HT-29 (cell line): ENCODE results near the gene RDH8. TPM values are rescaled to one million over a fixed set of nuclear protein-coding genes. Genes with fewer than 3 reads are reported as not detected.

Experiments used
- DNase-seq: peaks from one replicate; pipeline ENCODE4 v3.0.0-alpha.2; 2015; ENCODE audit warnings: low spot score
- total RNA-seq: library from RNA; depleted of rRNA; stranded (reverse); fragments of >200 nt; shearing (Covaris generic); gene quantifications from 2 replicates; pipeline ENCODE4 v1.2.3, GENCODE V29; 2014; rRNA removed

RDH8 gene
- total RNA-seq, result not detected in 2 replicates

GRCh38 chr19:10013316-10013715 is at the start of gene RDH8:
TSS of gene RDH8 (plus strand) at chr19:10013483. CDS start at chr19:10013498, 15 bp downstream.
- DNase-seq, result no peak

- DNase-seq, result no peak
These were observed 47.3 kb upstream of the RDH8 start for GRCh38 chr19:9966024-9966423.

- DNase-seq, result no peak
These were observed 46.8 kb upstream of the RDH8 start for GRCh38 chr19:9966448-9966847.

GRCh38 chr19:9967326-9967725 is 46.0 kb upstream of the RDH8 start:
- no peak for DNase-seq

GRCh38 chr19:9968820-9969687 is 44.2 kb upstream of the RDH8 start:
- no peak for DNase-seq

GRCh38 chr19:9969688-9969975 is 43.7 kb upstream of the RDH8 start:
- DNase-seq, result no peak

- no peak for DNase-seq
These were observed 42.8 kb upstream of the RDH8 start for GRCh38 chr19:9970481-9970880.

- no peak for DNase-seq
These were observed 42.0 kb upstream of the RDH8 start for GRCh38 chr19:9971166-9971897.

- no peak for DNase-seq
These were observed 41.2 kb upstream of the RDH8 start for GRCh38 chr19:9972103-9972502.

- no peak for DNase-seq
These were observed 31.6 kb upstream of the RDH8 start for GRCh38 chr19:9981406-9982260.

- DNase-seq, result no peak
These were observed 26.4 kb upstream of the RDH8 start for GRCh38 chr19:9986787-9987281.

- no peak for DNase-seq
These were observed 23.8 kb upstream of the RDH8 start for GRCh38 chr19:9989504-9989903.

- no peak for DNase-seq
These were observed 21.7 kb upstream of the RDH8 start for GRCh38 chr19:9991425-9992191.

GRCh38 chr19:9995084-9995483 is 18.2 kb upstream of the RDH8 start:
- DNase-seq, result no peak

GRCh38 chr19:9995999-9996398 is 17.3 kb upstream of the RDH8 start:
- no peak for DNase-seq

- no peak for DNase-seq
These were observed 16.7 kb upstream of the RDH8 start for GRCh38 chr19:9996541-9996940.

- DNase-seq, result peak; percentile 50
These were observed 13.0 kb upstream of the RDH8 start for GRCh38 chr19:10000171-10000826.

GRCh38 chr19:10001899-10002298 is 11.4 kb upstream of the RDH8 start:
- DNase-seq, result peak; percentile 59

GRCh38 chr19:10003271-10003670 is 10.0 kb upstream of the RDH8 start:
- DNase-seq, result no peak

- no peak for DNase-seq
These were observed 8.7 kb upstream of the RDH8 start for GRCh38 chr19:10004617-10005016.
